Uterus (tissue), 2 donors: ENCODE results near the gene SERGEF.

ENCODE experiments used
- POLR2A ChIP-seq, 2 donors: fragments of 450-650 bp; IDR thresholded peaks; one replicate each; pipeline ENCODE4 v1.6.1; 2016; ENCODE audit warnings: antibody characterized with exemption in 2 of 2, mild to moderate bottlenecking in 1 of 2, moderate library complexity in 1 of 2
- TF ChIP-seq, protein P1 (sequence below), 4 experiments: fragments of 200-600 bp in 2 of 4; fragments of 450-650 bp in 2 of 4; sonication (generic) in 2 of 4; IDR thresholded peaks; one replicate each; pipeline ENCODE4 v1.5.1; 2016 to 2019; ENCODE audit warnings: antibody characterized with exemption in 4 of 4, mild to moderate bottlenecking in 2 of 4, moderate library complexity in 1 of 4

DNA sequence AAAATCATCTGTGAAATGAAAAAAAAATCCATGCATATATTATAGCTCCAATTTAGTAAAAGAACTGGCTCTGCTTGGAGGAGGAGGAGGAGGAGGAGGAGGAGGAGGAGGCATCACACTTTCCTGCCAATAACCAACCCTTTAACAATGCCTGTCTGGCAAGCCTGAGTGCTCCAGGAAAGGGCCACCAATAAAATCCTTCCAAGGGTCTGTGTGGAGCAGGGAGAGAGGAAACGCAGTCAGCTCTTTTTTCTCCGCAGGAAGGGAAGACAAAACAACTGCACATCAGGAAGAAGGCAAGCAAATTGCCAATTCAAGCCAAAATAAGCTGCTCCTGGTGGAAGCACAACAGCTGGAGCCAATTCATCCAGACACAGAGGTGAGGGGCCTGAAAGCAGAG lies 139.3 kb downstream of the SERGEF start:
- TF ChIP-seq, protein P1, sequence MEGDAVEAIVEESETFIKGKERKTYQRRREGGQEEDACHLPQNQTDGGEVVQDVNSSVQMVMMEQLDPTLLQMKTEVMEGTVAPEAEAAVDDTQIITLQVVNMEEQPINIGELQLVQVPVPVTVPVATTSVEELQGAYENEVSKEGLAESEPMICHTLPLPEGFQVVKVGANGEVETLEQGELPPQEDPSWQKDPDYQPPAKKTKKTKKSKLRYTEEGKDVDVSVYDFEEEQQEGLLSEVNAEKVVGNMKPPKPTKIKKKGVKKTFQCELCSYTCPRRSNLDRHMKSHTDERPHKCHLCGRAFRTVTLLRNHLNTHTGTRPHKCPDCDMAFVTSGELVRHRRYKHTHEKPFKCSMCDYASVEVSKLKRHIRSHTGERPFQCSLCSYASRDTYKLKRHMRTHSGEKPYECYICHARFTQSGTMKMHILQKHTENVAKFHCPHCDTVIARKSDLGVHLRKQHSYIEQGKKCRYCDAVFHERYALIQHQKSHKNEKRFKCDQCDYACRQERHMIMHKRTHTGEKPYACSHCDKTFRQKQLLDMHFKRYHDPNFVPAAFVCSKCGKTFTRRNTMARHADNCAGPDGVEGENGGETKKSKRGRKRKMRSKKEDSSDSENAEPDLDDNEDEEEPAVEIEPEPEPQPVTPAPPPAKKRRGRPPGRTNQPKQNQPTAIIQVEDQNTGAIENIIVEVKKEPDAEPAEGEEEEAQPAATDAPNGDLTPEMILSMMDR (IDR thresholded peaks at IDR 0.05), result no peak
- no peak for TF ChIP-seq POLR2A (IDR thresholded peaks at IDR 0.05)
